ENCODE results near the gene ABCB8.

The ABCB8 gene

DNA sequence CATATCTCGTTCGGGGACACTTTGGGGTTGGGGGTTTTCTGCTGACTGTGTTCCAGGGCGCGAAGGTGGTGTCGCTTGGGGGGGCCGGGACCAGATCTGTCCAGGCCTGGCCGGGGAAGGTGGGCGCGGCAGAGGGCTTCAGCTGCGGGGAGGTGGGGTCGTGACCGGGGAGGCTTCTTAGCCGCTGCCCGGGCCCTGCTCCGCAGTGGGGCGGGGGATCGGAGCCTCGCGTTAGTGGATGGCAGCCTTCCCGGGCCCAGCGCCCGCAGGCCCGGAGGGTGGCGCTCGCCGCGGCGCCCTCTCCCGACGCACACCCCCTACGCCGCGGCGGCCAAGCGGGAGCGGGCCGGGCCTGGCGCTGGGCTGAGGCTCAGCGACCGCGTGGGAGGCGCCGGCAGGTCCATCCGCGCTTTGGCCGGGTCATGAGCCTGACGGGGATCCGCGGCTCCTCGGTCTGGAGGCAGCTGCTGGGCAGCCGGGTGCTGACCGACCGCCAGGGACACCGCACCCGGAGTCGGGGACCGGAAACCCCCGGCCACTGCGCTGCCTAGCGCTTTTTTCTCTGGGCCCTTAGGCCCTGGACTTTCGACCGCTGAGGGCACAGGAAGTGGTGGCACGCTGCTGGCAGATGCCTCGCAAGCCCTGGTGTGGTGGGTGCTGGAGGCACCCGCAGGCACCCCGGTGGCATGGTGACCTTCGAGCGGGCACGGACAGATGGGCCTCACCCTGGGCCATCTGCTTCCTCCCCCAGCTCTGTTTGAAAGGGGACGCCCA lies 59.2 kb downstream of the ABCB8 start:
- peaks cover 10% of the 10 kb centered on the region; the same call in 1 of the 2 replicates for H3K36me3 ChIP-seq
- TF ChIP-seq Cebpa-rat (IDR thresholded peaks at IDR 0.05) = no peak
- peaks cover 58% of the 10 kb centered on the region for H4K20me1 ChIP-seq
- peaks cover 53% of the 10 kb centered on the region for H3K27me3 ChIP-seq
- H3K4me2 ChIP-seq = peak overlapping the region; percentile 98
- peak overlapping the region; percentile 83 for H3K9ac ChIP-seq
- H3K4me3 ChIP-seq = peak overlapping the region; percentile 74
- no peaks in the 10 kb centered on the region for H3K9me3 ChIP-seq
- H3K4me1 ChIP-seq = peaks cover 72% of the 10 kb centered on the region
- peak overlapping the region; percentile 69 for H3K27ac ChIP-seq

DNA sequence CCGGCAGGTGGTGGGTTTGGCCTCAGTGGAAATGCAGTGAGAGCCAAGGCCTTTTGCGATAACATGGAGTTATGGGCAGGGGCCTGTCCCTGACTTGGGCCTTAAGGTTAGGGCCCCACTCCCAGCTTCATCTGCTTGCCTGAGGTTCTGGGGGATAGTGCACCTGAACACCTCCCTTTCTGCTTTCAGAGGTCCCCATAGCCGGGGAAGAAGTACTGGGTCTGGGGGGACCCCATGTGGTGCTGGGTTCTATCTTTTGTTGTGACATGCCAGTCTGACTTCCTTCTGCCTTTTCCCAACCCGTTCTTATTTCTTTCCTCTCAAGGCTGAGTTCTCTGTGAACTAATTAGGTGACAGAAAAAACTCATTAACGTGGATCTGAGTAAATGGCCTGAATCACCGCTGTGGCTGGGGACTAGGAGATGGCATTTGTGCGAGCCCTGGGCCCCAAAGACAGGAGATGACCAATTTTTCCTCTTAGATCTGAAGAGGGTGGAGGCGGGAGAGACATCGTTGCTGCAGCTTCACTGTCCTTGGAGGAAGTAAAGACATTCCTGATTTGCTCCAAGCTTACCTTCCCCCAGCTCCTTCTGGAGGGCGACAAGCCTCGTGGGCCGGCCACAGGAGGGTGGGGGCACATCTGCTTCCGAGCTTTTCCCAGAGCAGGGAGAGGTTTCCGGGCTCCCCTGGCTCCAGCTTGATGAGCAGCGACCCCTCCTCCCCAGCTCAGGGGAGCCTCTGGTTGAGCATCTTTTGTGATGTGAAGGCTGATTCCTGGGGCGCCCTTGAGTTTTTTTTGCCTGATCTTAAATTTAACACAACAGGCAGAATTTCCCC lies 60.0 kb downstream of the ABCB8 start:
- H3K36me3 ChIP-seq = peaks cover 10% of the 10 kb centered on the region; the same call in 1 of the 2 replicates
- H4K20me1 ChIP-seq = peaks cover 63% of the 10 kb centered on the region
- H3K9ac ChIP-seq = peak overlapping the region; percentile 83
- no peaks in the 10 kb centered on the region for H3K9me3 ChIP-seq
- H3K4me1 ChIP-seq = peaks cover 74% of the 10 kb centered on the region
- H3K27me3 ChIP-seq = peaks cover 53% of the 10 kb centered on the region
- H3K27ac ChIP-seq = peak overlapping the region; percentile 69
- H3K4me2 ChIP-seq = peak overlapping the region; percentile 98
- H3K4me3 ChIP-seq = peak overlapping the region; percentile 74
- TF ChIP-seq Cebpa-rat (IDR thresholded peaks at IDR 0.05) = no peak

GRCh38 chr7:151088856-151089699 lies 60.8 kb downstream of the ABCB8 start:
- Histone ChIP-seq H4K20me1 (peaks cover 72% of the 10 kb centered on the region), H3K4me1 (peaks cover 77% of the 10 kb centered on the region), H3K27me3 (peaks cover 47% of the 10 kb centered on the region), H3K9me3 (no peaks in the 10 kb centered on the region), H3K36me3 (peaks cover 10% of the 10 kb centered on the region; the same call in 1 of the 2 replicates), H3K4me2 (peak overlapping the region; percentile 98), H3K4me3 (peak overlapping the region; percentile 74), H3K27ac (peak overlapping the region; percentile 69), H3K9ac (peak overlapping the region; percentile 83)
- no peak for TF ChIP-seq Cebpa-rat (IDR thresholded peaks at IDR 0.05)

DNA sequence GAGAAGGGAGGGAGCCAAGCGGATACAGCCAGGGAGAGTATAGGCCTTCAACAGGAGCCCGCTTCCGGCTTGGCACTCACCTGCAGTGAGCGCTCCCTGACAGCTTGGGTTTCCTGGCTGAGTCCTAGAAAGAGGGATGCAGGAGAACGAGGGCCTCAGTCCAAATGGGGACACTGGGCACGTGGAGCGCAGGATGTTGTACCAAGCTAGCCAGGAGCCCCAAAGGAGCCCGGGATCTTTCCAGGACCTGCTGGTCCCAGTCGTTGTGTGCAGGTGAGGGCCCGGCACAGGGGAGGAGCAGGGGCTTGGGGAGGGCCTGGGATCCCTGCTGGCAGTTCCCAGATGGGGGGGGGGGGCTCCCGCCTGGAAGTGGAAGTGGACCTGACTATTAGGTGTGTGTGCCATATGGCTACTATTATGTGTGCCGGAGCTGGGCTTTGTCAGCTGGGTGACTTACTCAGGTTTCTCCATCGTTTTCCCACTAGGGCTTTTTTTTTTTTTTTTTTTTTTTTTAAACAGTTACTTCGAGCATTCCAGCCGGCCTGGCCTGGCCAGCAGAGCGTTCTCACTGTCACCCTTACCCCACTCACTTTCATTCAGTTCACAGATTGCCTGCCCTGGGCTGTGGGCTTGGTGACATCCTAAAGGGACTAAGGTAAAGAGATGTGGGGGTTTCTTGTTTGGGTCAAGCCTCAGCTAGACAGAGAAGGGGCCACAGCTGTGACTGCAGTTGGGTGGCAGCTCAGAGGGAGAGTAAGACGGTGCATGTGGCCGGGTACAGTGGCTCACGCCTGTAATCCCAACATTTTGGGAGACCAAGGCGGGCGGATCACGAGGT lies 61.9 kb downstream of the ABCB8 start:
- no peak for TF ChIP-seq Cebpa-rat (IDR thresholded peaks at IDR 0.05)
- H3K4me3 ChIP-seq = no peak overlapping the region
- no peaks in the 10 kb centered on the region for H3K9me3 ChIP-seq
- H3K36me3 ChIP-seq = peaks cover 10% of the 10 kb centered on the region; the same call in 1 of the 2 replicates
- H3K27ac ChIP-seq = peak overlapping the region; percentile 69; the same call in 1 of the 2 replicates
- H3K27me3 ChIP-seq = peaks cover 37% of the 10 kb centered on the region
- peaks cover 79% of the 10 kb centered on the region for H3K4me1 ChIP-seq
- H3K9ac ChIP-seq = no peak overlapping the region; the same call in 1 of the 2 replicates
- peak overlapping the region; percentile 98 for H3K4me2 ChIP-seq
- peaks cover 82% of the 10 kb centered on the region for H4K20me1 ChIP-seq

- Histone ChIP-seq H4K20me1 (peaks cover 91% of the 10 kb centered on the region), H3K4me1 (peaks cover 79% of the 10 kb centered on the region), H3K9me3 (no peaks in the 10 kb centered on the region), H3K27ac (no peak overlapping the region), H3K4me2 (no peak overlapping the region), H3K36me3 (peaks cover 10% of the 10 kb centered on the region; the same call in 1 of the 2 replicates), H3K9ac (no peak overlapping the region), H3K4me3 (no peak overlapping the region), H3K27me3 (peaks cover 28% of the 10 kb centered on the region)
- TF ChIP-seq Cebpa-rat (IDR thresholded peaks at IDR 0.05) = no peak
Measured at GRCh38 chr7:151091003-151091402, 62.8 kb downstream of the ABCB8 start.

GRCh38 chr7:151091431-151091830 lies 63.2 kb downstream of the ABCB8 start:
- no peak for TF ChIP-seq Cebpa-rat (IDR thresholded peaks at IDR 0.05)
- no peaks in the 10 kb centered on the region for H3K9me3 ChIP-seq
- H3K4me3 ChIP-seq = no peak overlapping the region
- peaks cover 84% of the 10 kb centered on the region for H3K4me1 ChIP-seq
- H3K9ac ChIP-seq = no peak overlapping the region
- peaks cover 95% of the 10 kb centered on the region for H4K20me1 ChIP-seq
- peaks cover 25% of the 10 kb centered on the region for H3K27me3 ChIP-seq
- H3K4me2 ChIP-seq = no peak overlapping the region
- H3K27ac ChIP-seq = no peak overlapping the region
- peaks cover 10% of the 10 kb centered on the region; the same call in 1 of the 2 replicates for H3K36me3 ChIP-seq

DNA sequence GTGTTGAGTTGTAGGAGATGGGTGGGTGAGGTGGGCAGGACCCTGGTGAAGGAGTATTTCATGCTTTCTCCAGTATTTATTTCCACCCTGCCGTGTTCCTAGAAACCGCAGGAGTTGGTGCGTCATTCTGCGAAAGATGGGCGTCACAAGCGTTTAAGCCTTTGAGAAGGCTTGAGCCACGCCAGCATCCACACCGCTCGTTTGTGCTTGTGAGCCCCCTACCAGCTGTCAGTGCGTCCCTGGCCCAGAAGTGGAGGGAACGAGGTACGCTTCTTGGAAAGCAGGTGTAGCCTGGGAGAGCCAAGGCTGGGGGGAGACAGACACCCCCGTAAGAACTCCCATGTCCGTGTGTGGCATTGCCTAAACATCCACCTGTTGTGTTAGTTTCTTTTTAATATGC lies 63.7 kb downstream of the ABCB8 start:
- H3K27me3 ChIP-seq = peaks cover 21% of the 10 kb centered on the region
- H3K36me3 ChIP-seq = peaks cover 10% of the 10 kb centered on the region; the same call in 1 of the 2 replicates
- H3K4me2 ChIP-seq = no peak overlapping the region
- H3K9ac ChIP-seq = no peak overlapping the region
- H3K9me3 ChIP-seq = no peaks in the 10 kb centered on the region
- no peak overlapping the region for H3K4me3 ChIP-seq
- no peak for TF ChIP-seq Cebpa-rat (IDR thresholded peaks at IDR 0.05)
- no peak overlapping the region for H3K27ac ChIP-seq
- H4K20me1 ChIP-seq = peaks cover 100% of the 10 kb centered on the region
- peaks cover 89% of the 10 kb centered on the region for H3K4me1 ChIP-seq

DNA sequence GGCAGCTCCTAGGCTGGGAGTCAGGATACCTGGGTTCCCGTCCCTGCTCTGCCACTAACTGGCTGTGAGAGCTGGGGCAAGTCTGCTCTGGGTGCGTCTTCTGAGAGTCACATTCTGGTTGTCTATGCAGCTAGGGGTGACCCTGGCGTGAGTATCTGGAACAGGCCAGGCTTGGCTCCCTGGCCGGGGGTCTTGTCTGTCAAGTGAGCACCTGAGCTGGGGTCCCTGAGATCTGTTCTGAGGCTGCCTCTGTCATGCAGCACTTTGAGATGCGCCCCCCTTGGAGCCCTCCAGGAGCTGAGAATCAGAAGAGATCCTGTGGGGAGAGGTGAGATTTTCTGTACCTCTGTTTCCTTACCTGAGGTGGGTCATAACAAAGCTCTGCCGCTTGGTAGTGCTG lies 65.5 kb downstream of the ABCB8 start:
- 0 out of 2 replicates have a peak overlapping the region, but pooled peaks have one; percentile 2 for H3K4me2 ChIP-seq
- H3K27ac ChIP-seq = no peak overlapping the region
- peaks cover 10% of the 10 kb centered on the region; the same call in 1 of the 2 replicates for H3K36me3 ChIP-seq
- peaks cover 100% of the 10 kb centered on the region for H4K20me1 ChIP-seq
- H3K4me1 ChIP-seq = peaks cover 92% of the 10 kb centered on the region
- no peak overlapping the region for H3K9ac ChIP-seq
- H3K27me3 ChIP-seq = peaks cover 3% of the 10 kb centered on the region; the same call in 1 of the 2 replicates
- H3K4me3 ChIP-seq = no peak overlapping the region
- no peak for TF ChIP-seq Cebpa-rat (IDR thresholded peaks at IDR 0.05)
- H3K9me3 ChIP-seq = no peaks in the 10 kb centered on the region
